Peyer's patch (tissue), 4 donors: ENCODE results near the gene MPHOSPH9. TPM values are rescaled to one million over a fixed set of nuclear protein-coding genes. Genes with fewer than 3 reads are reported as not detected.

Source experiments
- DNase-seq, 3 donors: peaks; one replicate each; pipeline ENCODE4 v3.0.0-alpha.2; 2017 to 2019
- H3K27ac ChIP-seq, 4 donors: fragments of 200-600 bp; sonication (generic); one replicate each; pipeline ENCODE4 v1.5.1; 2016 to 2019
- H3K27me3 ChIP-seq, 2 donors: fragments of 200-600 bp; sonication (generic); one replicate each; pipeline ENCODE4 v1.5.1; 2019
- H3K36me3 ChIP-seq, 3 donors: fragments of 200-600 bp; sonication (generic); one replicate each; pipeline ENCODE4 v1.5.1; 2016 to 2019
- H3K4me1 ChIP-seq, 4 donors: fragments of 200-600 bp; sonication (generic); one replicate each; pipeline ENCODE4 v1.5.1; 2016 to 2019
- H3K4me3 ChIP-seq, 4 donors: fragments of 200-600 bp; sonication (generic); 1 replicate in 3 of 4; 2 replicates in 1 of 4; pipeline ENCODE4 v1.5.1; 2016 to 2019; ENCODE audit warnings: mild to moderate bottlenecking in 1 of 4
- H3K9me3 ChIP-seq, 4 donors: fragments of 200-600 bp; sonication (generic); one replicate each; pipeline ENCODE4 v1.5.1; 2016 to 2019; ENCODE audit warnings: mild to moderate bottlenecking in 1 of 4
- CTCF ChIP-seq, 6 experiments: fragments of 450-650 bp in 4 of 6; fragments of 200-600 bp in 2 of 6; sonication (generic) in 1 of 6; IDR thresholded peaks; one replicate each; pipeline ENCODE4 v1.5.1; 2017 to 2019; ENCODE audit warnings: antibody characterized with exemption in 6 of 6, mild to moderate bottlenecking in 3 of 6, moderate library complexity in 1 of 6
- POLR2A ChIP-seq, 2 donors: fragments of 450-650 bp; IDR thresholded peaks; one replicate each; pipeline ENCODE4 v1.5.1; 2017; ENCODE audit warnings: antibody characterized with exemption in 2 of 2, mild to moderate bottlenecking in 2 of 2, moderate library complexity in 2 of 2
- total RNA-seq, 4 donors: library from RNA; depleted of rRNA; stranded (reverse); fragments of >200 nt; gene quantifications; one replicate each; pipeline ENCODE4 v1.1.0, GENCODE V29; 2016

MPHOSPH9 gene
- total RNA-seq, 4 donors from 2014 or later: 26.0 to 71.0 (median 35.6) TPM

GRCh38 chr12:123109319-123109772 is 123.6 kb downstream of the MPHOSPH9 start:
- no peak for TF ChIP-seq POLR2A (IDR thresholded peaks at IDR 0.05)
- no peak for TF ChIP-seq CTCF (IDR thresholded peaks at IDR 0.05)
- no peaks in the 10 kb centered on the region for H3K9me3 ChIP-seq
- peaks cover 0 to 18% (median 12%) of the 10 kb centered on the region in 4 donors for H3K4me1 ChIP-seq
- DNase-seq: no peak
- no peaks in the 10 kb centered on the region for H3K27me3 ChIP-seq
- no peak overlapping the region for H3K4me3 ChIP-seq
- H3K36me3 ChIP-seq: peaks cover 0 to 4% (median 0%) of the 10 kb centered on the region in 3 donors
- peak overlapping the region in 1 of 4 donors; percentile 19 for H3K27ac ChIP-seq

- Histone ChIP-seq H3K27ac (peak overlapping the region in 1 of 4 donors; percentile 8), H3K36me3 (peaks cover 0 to 4% (median 0%) of the 10 kb centered on the region in 3 donors), H3K4me1 (peaks cover 0 to 16% (median 12%) of the 10 kb centered on the region in 4 donors), H3K9me3 (no peaks in the 10 kb centered on the region), H3K27me3 (no peaks in the 10 kb centered on the region), H3K4me3 (no peak overlapping the region)
- no peak for TF ChIP-seq CTCF (IDR thresholded peaks at IDR 0.05)
- TF ChIP-seq POLR2A (IDR thresholded peaks at IDR 0.05): no peak
- DNase-seq: no peak
Measured at GRCh38 chr12:123108682-123109066, 124.3 kb downstream of the MPHOSPH9 start.

- H3K4me1 ChIP-seq: peaks cover 0 to 16% (median 12%) of the 10 kb centered on the region in 4 donors
- H3K27me3 ChIP-seq: no peaks in the 10 kb centered on the region
- no peak for DNase-seq
- peak overlapping the region in 1 of 4 donors; percentile 69 for H3K27ac ChIP-seq
- H3K9me3 ChIP-seq: no peaks in the 10 kb centered on the region
- no peak overlapping the region for H3K4me3 ChIP-seq
- TF ChIP-seq CTCF (IDR thresholded peaks at IDR 0.05): no peak
- no peak for TF ChIP-seq POLR2A (IDR thresholded peaks at IDR 0.05)
- peaks cover 0 to 4% (median 0%) of the 10 kb centered on the region in 3 donors for H3K36me3 ChIP-seq
Measured at GRCh38 chr12:123107926-123108681, 124.8 kb downstream of the MPHOSPH9 start.

DNA sequence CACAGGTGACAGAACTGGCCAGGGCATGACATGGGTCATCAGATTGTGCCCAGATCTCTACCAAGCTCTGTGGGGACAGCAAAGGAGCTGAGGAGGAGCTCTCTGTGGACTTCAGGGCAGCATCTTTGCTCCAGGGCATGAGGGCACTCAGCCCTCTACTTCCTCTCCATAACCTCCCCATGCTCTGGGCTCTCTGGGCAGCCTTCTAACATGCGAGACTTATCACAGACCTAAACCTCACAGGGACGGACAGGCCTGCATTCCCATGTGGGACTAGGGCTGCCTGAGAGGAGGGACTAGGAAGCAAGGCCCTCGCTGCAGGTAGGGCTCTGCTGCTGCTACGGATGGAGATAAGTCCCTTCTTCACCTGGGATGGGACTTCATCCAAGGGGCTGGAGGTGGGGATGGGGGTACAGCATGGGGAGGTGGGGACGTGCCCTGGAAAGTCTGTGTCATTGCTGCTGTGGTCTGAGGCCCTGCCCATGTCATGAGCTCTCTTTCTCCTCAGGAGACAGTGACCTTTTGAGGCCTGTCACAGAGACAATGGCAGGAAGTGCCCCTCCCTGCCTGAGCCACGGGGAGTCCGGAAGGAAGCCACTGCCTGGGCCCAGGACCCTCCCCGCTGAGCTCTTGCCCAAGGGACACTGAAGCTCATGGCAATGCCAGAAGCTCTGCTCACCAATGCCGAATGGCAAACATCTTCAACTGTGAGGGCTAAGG is 126.1 kb downstream of the MPHOSPH9 start:
- Histone ChIP-seq H3K36me3 (peaks cover 0 to 4% (median 0%) of the 10 kb centered on the region in 3 donors), H3K4me3 (no peak overlapping the region), H3K27ac (peak overlapping the region; percentile 15 to 69 (median 56)), H3K4me1 (peaks cover 0 to 16% (median 12%) of the 10 kb centered on the region in 4 donors), H3K9me3 (no peaks in the 10 kb centered on the region), H3K27me3 (no peaks in the 10 kb centered on the region)
- DNase-seq: peak in 2 of 3 donors; percentile 77 to 85
- TF ChIP-seq POLR2A (IDR thresholded peaks at IDR 0.05): no peak
- no peak for TF ChIP-seq CTCF (IDR thresholded peaks at IDR 0.05)

GRCh38 chr12:123105211-123105826 is 127.6 kb downstream of the MPHOSPH9 start:
- no peak for TF ChIP-seq CTCF (IDR thresholded peaks at IDR 0.05)
- no peak for TF ChIP-seq POLR2A (IDR thresholded peaks at IDR 0.05)
- Histone ChIP-seq H3K4me3 (no peak overlapping the region), H3K36me3 (peaks cover 0 to 4% (median 0%) of the 10 kb centered on the region in 3 donors), H3K27me3 (no peaks in the 10 kb centered on the region), H3K4me1 (peaks cover 0 to 16% (median 12%) of the 10 kb centered on the region in 4 donors), H3K9me3 (no peaks in the 10 kb centered on the region), H3K27ac (peak overlapping the region in 1 of 4 donors; percentile 69)
- no peak for DNase-seq
